GM19463 (cell line): Measurements from ENCODE around the gene RICTOR.

ENCODE experiments used
- ATAC-seq: cut with Tn5 transposase; IDR thresholded peaks from one replicate; pipeline ENCODE4 v1.9.1; 2021; ENCODE audit warnings: mild to moderate bottlenecking, moderate library complexity; ENCODE audit not compliant: unreplicated experiment

RICTOR gene

GRCh38 chr5:39074017-39074814 is at the start of gene RICTOR:
Gene RICTOR, minus strand, starts transcription at chr5:39074399. Its CDS starts 22 bp downstream, at chr5:39074377.
- ATAC-seq = peak; percentile 78

GRCh38 chr5:39121922-39122321 is 47.7 kb upstream of the RICTOR start:
- no peak for ATAC-seq

- ATAC-seq = no peak
These were observed 47.1 kb upstream of the RICTOR start for GRCh38 chr5:39121315-39121714.

GRCh38 chr5:39120052-39120420 is 45.8 kb upstream of the RICTOR start:
- no peak for ATAC-seq

GRCh38 chr5:39119404-39120051 is 45.3 kb upstream of the RICTOR start:
- no peak for ATAC-seq

- ATAC-seq = no peak
These were observed 44.4 kb upstream of the RICTOR start for GRCh38 chr5:39118638-39119037.

GRCh38 chr5:39117401-39117800 is 43.2 kb upstream of the RICTOR start:
- no peak for ATAC-seq

- ATAC-seq = no peak
These were observed 42.4 kb upstream of the RICTOR start for GRCh38 chr5:39116344-39117170.

- ATAC-seq = no peak
These were observed 41.6 kb upstream of the RICTOR start for GRCh38 chr5:39115644-39116343.

GRCh38 chr5:39114155-39114554 is 40.0 kb upstream of the RICTOR start:
- ATAC-seq = no peak

- no peak for ATAC-seq
These were observed 39.3 kb upstream of the RICTOR start for GRCh38 chr5:39113354-39113953.

GRCh38 chr5:39109606-39110005 is 35.4 kb upstream of the RICTOR start:
- ATAC-seq = no peak

- no peak for ATAC-seq
These were observed 34.8 kb upstream of the RICTOR start for GRCh38 chr5:39108987-39109386.

- no peak for ATAC-seq
These were observed 33.2 kb upstream of the RICTOR start for GRCh38 chr5:39107350-39107749.

- no peak for ATAC-seq
These were observed 32.1 kb upstream of the RICTOR start for GRCh38 chr5:39106322-39106721.

- ATAC-seq = no peak
These were observed 30.0 kb upstream of the RICTOR start for GRCh38 chr5:39104221-39104620.

- ATAC-seq = no peak
These were observed 28.5 kb upstream of the RICTOR start for GRCh38 chr5:39102684-39103155.

- ATAC-seq = no peak
These were observed 26.7 kb upstream of the RICTOR start for GRCh38 chr5:39100851-39101396.

GRCh38 chr5:39100301-39100850 is 26.2 kb upstream of the RICTOR start:
- ATAC-seq = no peak

GRCh38 chr5:39099831-39100230 is 25.6 kb upstream of the RICTOR start:
- no peak for ATAC-seq
